Aorta (tissue), 5 donors: ENCODE data around the gene CCDC92. TPM values are rescaled to one million over a fixed set of nuclear protein-coding genes. Genes with fewer than 3 reads are reported as not detected.
"Not testable (repeated sequence)": the region's sequence is repeated elsewhere in the genome, so short reads cannot be mapped to it uniquely, and the experiment has no call there.

Experiments
- ATAC-seq: fragments of 200-7000 bp; cut with Tn5 transposase; one replicate; pipeline ENCODE4 v1.9.1; 2022; ENCODE audit warnings: moderate library complexity; ENCODE audit not compliant: low FRiP score
- DNase-seq, 2 donors: peaks; one replicate each; pipeline ENCODE4 v3.0.0-alpha.2; 2020
- H3K27ac ChIP-seq, 2 donors: one replicate each; pipeline ENCODE4 v1.5.1; 2013; ENCODE audit warnings: low read length in 2 of 2, mild to moderate bottlenecking in 2 of 2, moderate library complexity in 2 of 2, control low read depth in 1 of 2, inconsistent platforms in 1 of 2, low read depth in 1 of 2
- H3K27me3 ChIP-seq, 2 donors: one replicate each; pipeline ENCODE4 v1.6.1; 2013; ENCODE audit warnings: control low read depth in 1 of 2, low read length in 1 of 2, mild to moderate bottlenecking in 1 of 2, moderate library complexity in 1 of 2; ENCODE audit not compliant: insufficient read depth in 2 of 2, control insufficient read depth in 1 of 2
- H3K36me3 ChIP-seq, 2 donors: one replicate each; pipeline ENCODE4 v1.6.1; 2013; ENCODE audit warnings: control low read depth in 1 of 2, low read length in 1 of 2, mild to moderate bottlenecking in 1 of 2; ENCODE audit not compliant: insufficient read depth in 2 of 2, control insufficient read depth in 1 of 2
- H3K4me1 ChIP-seq, 2 donors: one replicate each; pipeline ENCODE4 v1.6.1; 2013; ENCODE audit warnings: low read length in 2 of 2, control low read depth in 1 of 2, mild to moderate bottlenecking in 1 of 2, moderate library complexity in 1 of 2; ENCODE audit not compliant: insufficient read depth in 2 of 2, control insufficient read depth in 1 of 2
- H3K4me3 ChIP-seq, 2 donors: one replicate each; pipeline ENCODE4 v1.5.1; 2013; ENCODE audit warnings: low read length in 2 of 2, control low read depth in 1 of 2, mild to moderate bottlenecking in 1 of 2
- H3K9me3 ChIP-seq: one replicate; pipeline ENCODE4 v1.6.1; 2013; ENCODE audit warnings: mild to moderate bottlenecking, low read length; ENCODE audit not compliant: control insufficient read depth
- WGBS, 2 donors: extraction: QIAGEN DNeasy Blood & Tissue Kit; methylation state at CpG; one replicate each; pipeline ENCODE4 v1.1.7; 2013; 5-methylcytosine and 5-hydroxymethylcytosine counted together
- intact Hi-C, 2 donors: fragments of 100-400 bp; cut with DNase I; formaldehyde crosslinking; loops; one replicate each; pipeline versions ENCODE4 v1.14.2 to v1.15.0; 2022
- polyA plus RNA-seq, 2 donors: library from polyadenylated mRNA; stranded (reverse); fragments of 200-250 nt; gene quantifications; one replicate each; pipeline ENCODE4 v1.2.3, GENCODE V29; 2013
- total RNA-seq, 2 donors: library from RNA; stranded (reverse); fragmentation: NEBNext Ultra II Directional; extraction: Animal tissue kit (Norgen Biotek cat#: 25700); gene quantifications; one replicate each; pipeline ENCODE4 v1.2.1, GENCODE V29; 2021
- donor health status: healthy with polysubstance abuse.
- donor health status: Bipolar disorder and iron deficiency.
- donor health status: DM: no; HTN: no; CAD: no.
- donor health status: DM: no; HTN: no; CAD: no.
- donor health status: DM: yes; HTN: yes; CAD: no.

CCDC92 gene
- total and polyA plus RNA-seq, 4 donors, result 46.3 to 70.8 (median 59.4) TPM

DNA sequence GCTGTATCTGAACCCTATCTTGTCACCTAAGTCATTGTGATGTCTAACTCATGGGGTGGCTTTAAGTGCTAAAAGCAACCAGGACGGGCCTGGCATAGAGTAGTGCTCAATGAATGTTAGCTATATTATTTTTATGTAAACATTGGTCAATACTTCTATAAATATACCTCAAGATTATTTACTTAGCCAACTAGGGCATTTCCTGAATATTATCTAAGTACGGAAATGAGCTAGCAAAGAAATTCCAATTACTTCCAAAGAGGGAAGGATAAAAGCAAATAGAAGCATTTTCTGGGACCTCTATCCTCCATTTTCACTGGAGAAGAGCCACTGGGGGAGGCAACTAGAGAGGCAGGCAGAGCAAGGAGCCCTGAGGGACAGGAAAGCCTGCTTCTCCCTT, 20.6 kb downstream of the CCDC92 start:
- no peaks in the 10 kb centered on the region for H3K9me3 ChIP-seq
- H3K4me3 ChIP-seq, result no peak overlapping the region
- ATAC-seq, result no peak
- 3 to 10% methylated on average over 2 of the region's 2 CpGs for WGBS, 2 donors
- no peak for DNase-seq
- H3K4me1 ChIP-seq, result peaks cover 2 to 12% of the 10 kb centered on the region in 2 donors
- H3K27me3 ChIP-seq, result no peaks in the 10 kb centered on the region
- H3K27ac ChIP-seq, result peak overlapping the region in 1 of 2 donors; percentile 24
- intact Hi-C loops, result no loop called here
- no peaks in the 10 kb centered on the region for H3K36me3 ChIP-seq

DNA sequence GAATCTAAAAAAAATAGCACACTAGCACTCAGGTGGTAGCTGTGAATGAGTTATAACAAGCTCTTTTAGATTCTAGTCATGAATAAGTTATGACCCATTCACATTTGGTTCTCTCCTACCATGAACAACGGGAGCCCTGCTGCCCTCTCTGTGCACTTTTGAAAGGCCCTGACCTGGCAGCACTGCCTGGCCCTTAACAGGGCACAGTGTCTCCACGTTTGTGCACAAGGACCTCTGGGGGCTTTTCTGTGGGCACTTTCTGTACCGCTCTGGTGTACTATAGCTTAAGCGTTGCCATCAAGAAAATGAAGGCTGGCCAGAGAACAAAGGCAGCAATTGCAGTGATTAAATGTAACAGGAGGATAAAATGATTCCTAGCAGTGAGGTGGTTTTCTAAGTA, 21.2 kb downstream of the CCDC92 start:
- 56 to 57% methylated on average over 4 of the region's 4 CpGs for WGBS, 2 donors

DNA sequence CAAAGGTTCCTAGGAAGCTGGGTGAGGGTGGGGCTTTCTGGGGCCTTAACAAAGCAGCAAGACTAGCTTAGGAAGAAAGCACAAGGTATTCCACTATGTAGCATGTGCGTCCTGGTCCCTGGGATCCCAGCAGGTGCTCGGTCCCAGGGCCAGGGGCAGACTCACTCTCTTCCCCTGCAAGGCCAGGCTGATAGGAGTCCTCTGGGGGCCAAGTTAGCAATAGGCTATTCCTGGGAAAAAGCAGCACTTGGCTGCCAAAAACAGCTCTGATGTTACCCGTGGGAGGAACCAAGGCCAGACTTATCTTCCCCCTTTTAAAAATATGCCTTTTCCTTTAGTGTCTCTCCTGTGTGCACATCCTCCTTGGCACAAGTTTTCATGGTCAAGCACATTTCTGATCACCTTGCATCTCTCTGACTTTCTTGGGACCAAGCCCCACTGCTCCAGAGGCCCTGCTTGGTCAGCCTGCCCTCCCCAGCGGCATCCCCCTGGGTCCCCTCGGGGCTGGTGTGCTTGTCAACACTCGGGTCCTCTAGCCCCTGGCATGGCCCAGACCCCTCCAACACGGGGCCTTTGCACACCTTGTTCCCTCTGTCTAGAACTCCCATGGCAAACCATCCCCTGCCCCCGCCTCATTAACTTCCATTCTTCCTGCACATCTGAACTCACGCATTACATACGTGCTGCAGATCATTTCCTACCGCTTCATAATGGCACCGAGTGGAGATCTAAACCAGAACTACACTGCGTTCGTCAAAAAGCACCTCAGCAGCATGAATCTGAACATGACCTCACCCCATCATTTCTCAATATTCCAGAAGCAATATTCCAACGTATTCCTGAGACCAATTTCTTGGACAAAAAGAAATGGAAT, 21.9 kb downstream of the CCDC92 start:
- ATAC-seq (no peak), DNase-seq (no peak)
- no peaks in the 10 kb centered on the region for H3K27me3 ChIP-seq
- H3K27ac ChIP-seq, result no peak overlapping the region
- H3K36me3 ChIP-seq, result no peaks in the 10 kb centered on the region
- 66 to 72% methylated on average over 15 of the region's 15 CpGs for WGBS, 2 donors
- no peaks in the 10 kb centered on the region for H3K9me3 ChIP-seq
- H3K4me1 ChIP-seq, result peaks cover 2 to 12% of the 10 kb centered on the region in 2 donors
- no peak overlapping the region for H3K4me3 ChIP-seq
- intact Hi-C loops, result no loop called here

More for the DNA sequence above, 21.2 kb downstream of the CCDC92 start:
- H3K4me3 ChIP-seq, result no peak overlapping the region
- H3K27ac ChIP-seq, result peak overlapping the region in 1 of 2 donors; percentile 47
- H3K27me3 ChIP-seq, result no peaks in the 10 kb centered on the region
- H3K9me3 ChIP-seq, result no peaks in the 10 kb centered on the region
- DNase-seq (no peak), ATAC-seq (no peak)
- H3K4me1 ChIP-seq, result peaks cover 2 to 12% of the 10 kb centered on the region in 2 donors
- H3K36me3 ChIP-seq, result no peaks in the 10 kb centered on the region
- intact Hi-C loops, result no loop called here

DNA sequence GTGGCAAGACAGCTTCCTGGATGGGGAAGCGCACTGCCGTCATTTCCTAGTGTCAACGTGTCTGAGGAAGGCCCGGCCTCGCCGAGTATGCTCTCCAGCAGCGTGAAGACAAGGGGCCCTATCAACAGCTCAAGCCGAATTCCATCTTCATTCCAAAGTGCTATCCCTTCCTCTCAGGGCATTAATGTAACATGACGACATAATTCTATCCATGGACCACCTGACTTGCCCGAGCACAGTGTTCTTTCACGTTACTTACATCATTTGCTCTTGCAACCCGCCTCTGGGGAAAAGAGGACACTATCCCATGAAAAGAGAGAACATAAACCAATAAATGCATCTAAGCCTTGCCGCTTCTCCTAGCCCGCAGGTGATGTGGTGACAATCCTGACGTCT, 22.9 kb downstream of the CCDC92 start:
- H3K4me3 ChIP-seq, result no peak overlapping the region
- no peaks in the 10 kb centered on the region for H3K27me3 ChIP-seq
- 90 to 95% methylated on average over 15 of the region's 15 CpGs for WGBS, 2 donors
- no peak overlapping the region for H3K27ac ChIP-seq
- peaks cover 2 to 12% of the 10 kb centered on the region in 2 donors for H3K4me1 ChIP-seq
- no peaks in the 10 kb centered on the region for H3K9me3 ChIP-seq
- intact Hi-C loops, result no loop called here
- H3K36me3 ChIP-seq, result peaks cover 0 to 3% of the 10 kb centered on the region in 2 donors
- ATAC-seq, result no peak
- DNase-seq, result no peak

DNA sequence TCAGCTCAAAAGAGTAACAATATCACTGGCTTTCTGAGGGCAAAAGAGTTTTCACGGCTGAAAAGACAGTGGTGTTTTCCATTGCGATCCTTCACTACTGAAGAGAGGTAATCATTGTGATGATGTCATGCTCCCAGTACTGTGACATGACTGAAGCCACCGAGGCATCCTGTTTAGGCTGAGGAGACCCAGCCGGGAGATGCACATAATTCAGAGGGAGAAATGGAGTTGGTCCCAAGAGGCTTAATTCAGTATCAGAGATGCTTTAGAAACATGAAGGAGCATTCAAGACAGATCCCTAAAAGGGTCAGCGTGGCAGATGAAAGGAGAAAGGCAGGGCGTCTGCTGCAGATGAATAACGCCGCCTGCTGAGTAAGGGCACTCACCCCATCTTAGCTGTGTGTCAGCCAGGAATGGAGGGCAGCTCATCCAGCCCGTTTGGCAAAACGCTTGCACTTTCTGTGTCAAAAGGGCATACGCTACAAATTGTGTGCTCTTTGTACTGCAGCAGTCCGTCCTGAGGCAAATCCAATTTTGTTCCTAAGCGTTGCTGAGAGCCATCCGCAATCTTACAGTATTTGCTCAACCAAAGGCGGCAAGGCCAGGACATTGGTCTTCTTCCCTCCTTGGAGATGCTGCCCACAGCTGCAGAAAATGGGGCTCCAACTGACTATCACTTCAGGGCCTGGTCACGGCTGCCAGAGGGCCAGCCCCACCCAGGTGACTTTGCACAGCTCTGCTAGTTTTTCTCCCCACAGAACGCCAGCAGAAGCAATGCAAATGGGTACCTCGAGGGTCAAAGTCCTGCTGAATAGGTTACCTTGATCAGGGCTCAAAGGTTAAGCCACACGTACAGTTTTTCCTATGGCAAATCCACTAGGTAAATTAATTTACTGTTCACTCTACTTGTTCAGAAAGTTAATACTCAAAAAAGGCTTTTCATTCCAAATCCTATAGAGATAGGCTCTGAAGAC, 23.5 kb downstream of the CCDC92 start:
- no peak for DNase-seq
- no peak for ATAC-seq
- no peaks in the 10 kb centered on the region for H3K9me3 ChIP-seq
- no peak overlapping the region for H3K4me3 ChIP-seq
- intact Hi-C loops, result no loop called here
- peaks cover 2 to 12% of the 10 kb centered on the region in 2 donors for H3K4me1 ChIP-seq
- peaks cover 0 to 3% of the 10 kb centered on the region in 2 donors for H3K36me3 ChIP-seq
- H3K27me3 ChIP-seq, result no peaks in the 10 kb centered on the region
- 85 to 86% methylated on average over 19 of the region's 19 CpGs for WGBS, 2 donors
- H3K27ac ChIP-seq, result no peak overlapping the region

DNA sequence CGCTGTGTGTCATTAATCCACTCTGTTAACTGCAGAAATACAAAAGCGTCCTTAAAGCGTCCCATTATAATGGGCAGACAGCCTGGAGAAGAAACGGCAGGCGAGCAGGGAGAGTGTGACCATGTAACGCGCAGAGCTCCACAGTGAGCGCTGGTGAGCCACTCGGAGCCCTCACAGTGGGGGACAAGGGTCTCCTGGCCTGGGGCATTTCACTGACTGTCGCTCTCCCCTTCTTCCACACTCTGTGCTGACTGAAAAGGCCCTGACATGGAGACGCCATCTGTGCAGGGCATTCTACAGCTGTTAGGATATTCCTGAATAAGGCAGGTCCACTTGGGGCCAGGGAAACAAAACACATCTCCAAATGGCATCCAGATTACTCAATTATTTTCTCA, 24.2 kb downstream of the CCDC92 start:
- H3K4me1 ChIP-seq, result peaks cover 2 to 12% of the 10 kb centered on the region in 2 donors
- DNase-seq, result no peak
- 91 to 94% methylated on average over 11 of the region's 11 CpGs for WGBS, 2 donors
- no peaks in the 10 kb centered on the region for H3K27me3 ChIP-seq
- no peaks in the 10 kb centered on the region for H3K9me3 ChIP-seq
- H3K27ac ChIP-seq, result no peak overlapping the region
- peaks cover 0 to 3% of the 10 kb centered on the region in 2 donors for H3K36me3 ChIP-seq
- ATAC-seq, result no peak
- intact Hi-C loops, result no loop called here
- H3K4me3 ChIP-seq, result no peak overlapping the region

DNA sequence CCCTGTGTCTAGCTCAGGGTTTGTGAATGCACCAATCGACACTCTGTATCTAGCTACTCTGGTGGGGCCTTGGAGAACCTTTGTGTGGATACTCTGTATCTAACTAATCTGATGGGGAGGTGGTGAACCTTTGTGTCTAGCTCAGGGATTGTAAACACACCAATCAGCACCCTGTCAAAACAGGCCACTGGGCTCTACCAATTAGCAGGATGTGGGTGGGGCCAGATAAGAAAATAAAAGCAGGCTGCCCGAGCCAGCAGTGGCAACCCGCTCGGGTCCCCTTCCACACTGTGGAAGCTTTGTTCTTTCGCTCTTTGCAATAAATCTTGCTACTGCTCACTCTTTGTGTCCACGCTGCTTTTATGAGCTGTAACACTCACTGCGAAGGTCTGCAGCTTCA, 25.1 kb downstream of the CCDC92 start:
- ATAC-seq, H3K4me3 ChIP-seq, DNase-seq, H3K36me3 ChIP-seq, H3K4me1 ChIP-seq, H3K27me3 ChIP-seq, H3K9me3 ChIP-seq, intact Hi-C loops, H3K27ac ChIP-seq: not testable (repeated sequence)
- WGBS, 2 donors, result 89 to 92% methylated on average over 7 of the region's 7 CpGs

DNA sequence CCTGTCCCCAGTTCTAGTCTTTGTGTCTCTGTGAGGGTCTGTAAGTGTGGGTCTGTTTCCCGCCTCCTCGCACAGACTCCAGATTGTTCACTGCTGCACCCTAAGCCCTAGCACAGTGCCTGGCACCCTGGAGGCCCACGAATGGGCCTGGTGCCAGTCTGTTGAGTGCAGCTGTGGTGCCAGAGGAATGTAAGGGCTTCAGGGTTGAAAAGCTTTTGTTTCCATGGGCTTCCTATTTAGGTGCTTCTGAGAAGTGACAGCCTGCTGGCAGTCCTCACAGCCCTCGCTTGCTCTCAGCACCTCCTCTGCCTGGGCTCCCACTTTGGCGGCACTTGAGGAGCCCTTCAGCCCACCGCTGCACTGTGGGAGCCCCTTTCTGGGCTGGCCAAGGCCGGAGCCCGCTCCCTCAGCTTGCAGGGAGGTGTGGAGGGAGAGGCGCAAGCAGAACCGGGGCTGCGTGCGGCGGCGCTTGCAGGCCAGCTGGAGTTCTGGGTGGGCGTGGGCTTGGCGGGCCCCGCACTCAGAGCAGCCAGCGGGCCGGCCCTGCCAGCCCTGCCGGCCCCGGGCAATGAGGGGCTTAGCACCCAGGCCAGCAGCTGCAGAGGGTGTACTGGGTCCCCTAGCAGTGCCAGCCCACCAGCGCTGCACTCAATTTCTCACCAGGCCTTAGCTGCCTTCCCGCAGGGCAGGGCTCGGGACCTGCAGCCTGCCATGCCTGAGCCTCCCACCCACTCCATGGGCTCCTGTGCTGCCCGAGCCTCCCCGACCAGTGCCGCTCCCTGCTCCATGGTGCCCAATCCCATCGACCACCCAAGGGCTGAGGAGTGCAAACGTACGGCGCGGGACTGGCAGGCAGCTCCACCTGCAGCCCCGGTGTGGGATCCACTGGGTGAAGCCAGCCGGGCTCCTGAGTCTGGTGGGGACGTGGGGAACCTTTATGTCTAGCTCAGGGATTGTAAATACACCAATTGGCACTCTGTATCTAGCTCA, 25.8 kb downstream of the CCDC92 start:
- ATAC-seq, H3K4me1 ChIP-seq, H3K27ac ChIP-seq, intact Hi-C loops, DNase-seq, H3K4me3 ChIP-seq, H3K9me3 ChIP-seq, H3K36me3 ChIP-seq, H3K27me3 ChIP-seq: not testable (repeated sequence)
- WGBS, 2 donors, result 92 to 93% methylated on average over 31 to 34 of the region's 35 CpGs
